Muscle of arm (tissue), 14 donors: ENCODE measurements around the gene TRIM8. TPM values are rescaled to one million over a fixed set of nuclear protein-coding genes. Genes with fewer than 3 reads are reported as not detected.

Experiments
- DNase-seq: peaks from one replicate; pipeline ENCODE4 v3.0.0-alpha.2; 2013
- long read RNA-seq, 11 donors: transcript quantifications; one replicate each; lab custom pipeline, GENCODE V29; 2026
- polyA plus RNA-seq, 12 donors: library from polyadenylated mRNA; unstranded; fragments of 120-200 nt; gene quantifications; one replicate each; pipeline ENCODE4 v1.2.1, GENCODE V29; 2013; ENCODE audit not compliant: insufficient read length in 12 of 12

TRIM8 gene, protein sequence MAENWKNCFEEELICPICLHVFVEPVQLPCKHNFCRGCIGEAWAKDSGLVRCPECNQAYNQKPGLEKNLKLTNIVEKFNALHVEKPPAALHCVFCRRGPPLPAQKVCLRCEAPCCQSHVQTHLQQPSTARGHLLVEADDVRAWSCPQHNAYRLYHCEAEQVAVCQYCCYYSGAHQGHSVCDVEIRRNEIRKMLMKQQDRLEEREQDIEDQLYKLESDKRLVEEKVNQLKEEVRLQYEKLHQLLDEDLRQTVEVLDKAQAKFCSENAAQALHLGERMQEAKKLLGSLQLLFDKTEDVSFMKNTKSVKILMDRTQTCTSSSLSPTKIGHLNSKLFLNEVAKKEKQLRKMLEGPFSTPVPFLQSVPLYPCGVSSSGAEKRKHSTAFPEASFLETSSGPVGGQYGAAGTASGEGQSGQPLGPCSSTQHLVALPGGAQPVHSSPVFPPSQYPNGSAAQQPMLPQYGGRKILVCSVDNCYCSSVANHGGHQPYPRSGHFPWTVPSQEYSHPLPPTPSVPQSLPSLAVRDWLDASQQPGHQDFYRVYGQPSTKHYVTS
- 100 to 1,000 TPM in 2 of 12 donors, 10 to 100 TPM in 10; 60.8 to 367 (median 74.1) TPM for polyA plus RNA-seq
- long read RNA-seq, donor 1, full-length matches to known transcripts: 11 of 11 reads
- long read RNA-seq, donor 1, partial matches to known transcripts: 0 of 11 reads
- long read RNA-seq, donor 1, other reads (novel, unspliced or antisense): 0 of 11 reads
- long read RNA-seq, donor 2, full-length matches to known transcripts: 16 of 147 reads
- long read RNA-seq, donor 2, partial matches to known transcripts: 29 of 147 reads
- long read RNA-seq, donor 2, other reads (novel, unspliced or antisense): 102 of 147 reads
- long read RNA-seq, donor 3, full-length matches to known transcripts: 8 of 8 reads
- long read RNA-seq, donor 3, partial matches to known transcripts: 0 of 8 reads
- long read RNA-seq, donor 3, other reads (novel, unspliced or antisense): 0 of 8 reads
- long read RNA-seq, donor 4, full-length matches to known transcripts: 10 of 10 reads
- long read RNA-seq, donor 4, partial matches to known transcripts: 0 of 10 reads
- long read RNA-seq, donor 4, other reads (novel, unspliced or antisense): 0 of 10 reads
- long read RNA-seq, donor 5: 0 reads
- long read RNA-seq, donor 6, full-length matches to known transcripts: 9 of 9 reads
- long read RNA-seq, donor 6, partial matches to known transcripts: 0 of 9 reads
- long read RNA-seq, donor 6, other reads (novel, unspliced or antisense): 0 of 9 reads
- long read RNA-seq, donor 7, full-length matches to known transcripts: 11 of 73 reads
- long read RNA-seq, donor 7, partial matches to known transcripts: 37 of 73 reads
- long read RNA-seq, donor 7, other reads (novel, unspliced or antisense): 25 of 73 reads
- long read RNA-seq, donor 8, full-length matches to known transcripts: 21 of 21 reads
- long read RNA-seq, donor 8, partial matches to known transcripts: 0 of 21 reads
- long read RNA-seq, donor 8, other reads (novel, unspliced or antisense): 0 of 21 reads
- long read RNA-seq, donor 9, full-length matches to known transcripts: 8 of 8 reads
- long read RNA-seq, donor 9, partial matches to known transcripts: 0 of 8 reads
- long read RNA-seq, donor 9, other reads (novel, unspliced or antisense): 0 of 8 reads
- long read RNA-seq, donor 10, full-length matches to known transcripts: 18 of 18 reads
- long read RNA-seq, donor 10, partial matches to known transcripts: 0 of 18 reads
- long read RNA-seq, donor 10, other reads (novel, unspliced or antisense): 0 of 18 reads
- long read RNA-seq, donor 11, full-length matches to known transcripts: 12 of 12 reads
- long read RNA-seq, donor 11, partial matches to known transcripts: 0 of 12 reads
- long read RNA-seq, donor 11, other reads (novel, unspliced or antisense): 0 of 12 reads

DNA sequence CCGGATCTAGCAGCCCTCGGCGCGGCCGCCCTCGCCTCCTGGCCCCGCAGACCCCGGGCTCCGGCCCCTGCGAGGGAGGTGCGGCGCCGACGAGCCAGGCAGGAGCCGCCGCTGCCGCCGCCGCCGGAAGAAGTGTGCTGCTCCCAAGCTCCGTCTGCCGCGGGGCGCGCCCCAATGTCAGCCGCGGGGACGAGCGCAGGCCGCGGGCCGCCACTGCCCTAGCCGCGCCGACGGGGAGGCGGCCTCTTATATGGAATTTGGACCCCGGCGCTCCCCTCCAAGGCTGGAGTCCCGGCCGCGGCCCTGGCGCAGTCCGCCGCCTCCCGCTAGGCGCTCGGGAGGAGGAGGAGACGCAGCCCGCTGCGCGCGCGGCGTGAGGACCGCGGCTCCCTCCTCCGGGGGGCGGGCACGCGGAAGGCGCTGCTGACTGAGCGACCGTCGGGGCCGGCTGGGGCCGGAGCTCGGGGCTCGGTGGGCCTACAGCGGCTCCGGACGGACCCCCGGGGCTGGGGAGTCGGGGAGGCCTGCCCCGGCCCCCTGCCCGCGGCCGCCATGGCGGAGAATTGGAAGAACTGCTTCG, at the start of gene TRIM8:
TRIM8 (plus strand) TSS at position 414 of the 580 bp plus-strand sequence; CDS start at position 553, 139 bp downstream.
- no peak for DNase-seq

DNA sequence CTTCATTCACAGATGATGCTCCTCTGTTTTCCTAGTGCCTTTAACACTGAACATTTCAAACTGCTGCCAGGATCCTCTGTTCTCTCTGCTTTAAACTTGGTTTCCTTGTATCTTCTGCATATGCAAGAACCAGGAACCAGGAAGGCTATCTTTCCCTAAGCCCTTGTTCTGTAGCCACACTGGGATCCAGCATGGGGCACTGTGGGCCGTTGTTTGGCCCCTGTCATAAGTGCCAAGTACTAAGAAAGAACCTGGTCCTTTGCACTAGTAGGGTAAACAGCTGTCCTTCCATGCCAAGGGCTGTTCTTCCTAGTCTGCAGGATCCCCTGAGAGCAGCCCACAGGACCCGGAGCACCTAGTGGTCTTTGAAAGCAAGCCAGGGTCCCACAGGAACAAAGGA, 49.0 kb upstream of the TRIM8 start:
- no peak for DNase-seq

DNA sequence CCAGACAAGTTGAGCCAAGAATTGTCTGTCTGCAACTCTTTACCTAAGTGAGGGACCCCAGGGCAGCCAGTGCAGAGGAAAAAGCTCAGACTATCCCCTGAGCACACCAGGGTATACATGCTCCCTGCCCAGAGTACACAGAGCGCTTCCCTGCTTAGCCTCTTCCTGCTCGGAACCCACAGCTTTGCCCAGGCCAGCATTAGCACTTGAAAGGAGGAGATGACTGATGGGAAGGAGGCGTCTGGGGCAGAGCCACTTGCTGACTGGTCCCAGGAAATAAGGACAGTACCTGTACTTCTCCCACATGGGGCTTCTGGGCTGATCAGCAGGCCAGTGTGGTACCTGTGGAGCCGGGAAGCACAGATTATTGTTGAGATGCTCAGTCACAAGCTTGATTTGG, 48.4 kb upstream of the TRIM8 start:
- DNase-seq: no peak

DNA sequence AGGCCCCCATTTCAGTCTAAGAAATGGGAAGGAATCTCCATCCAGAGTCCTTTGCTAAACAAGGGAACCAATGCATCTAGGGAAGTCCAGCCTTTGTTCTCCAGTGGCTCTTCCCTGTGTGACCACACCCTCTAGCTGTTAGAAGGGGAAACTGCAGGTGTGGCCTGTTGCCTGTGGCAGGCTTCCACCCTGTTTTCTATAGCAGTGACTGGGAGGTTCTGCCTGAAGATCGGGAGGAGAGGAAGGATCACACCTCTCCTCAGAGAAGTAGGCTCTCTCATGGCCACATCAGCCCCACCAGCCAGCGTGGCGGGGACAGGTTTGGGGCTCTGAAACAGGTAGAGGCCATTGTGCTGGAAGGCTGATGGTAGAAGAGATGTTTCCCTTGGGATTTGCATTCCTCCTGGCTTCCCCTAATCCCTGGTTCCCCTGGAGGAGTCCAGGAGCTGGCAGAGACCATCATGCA, 47.7 kb upstream of the TRIM8 start:
- peak; percentile 38 for DNase-seq

DNA sequence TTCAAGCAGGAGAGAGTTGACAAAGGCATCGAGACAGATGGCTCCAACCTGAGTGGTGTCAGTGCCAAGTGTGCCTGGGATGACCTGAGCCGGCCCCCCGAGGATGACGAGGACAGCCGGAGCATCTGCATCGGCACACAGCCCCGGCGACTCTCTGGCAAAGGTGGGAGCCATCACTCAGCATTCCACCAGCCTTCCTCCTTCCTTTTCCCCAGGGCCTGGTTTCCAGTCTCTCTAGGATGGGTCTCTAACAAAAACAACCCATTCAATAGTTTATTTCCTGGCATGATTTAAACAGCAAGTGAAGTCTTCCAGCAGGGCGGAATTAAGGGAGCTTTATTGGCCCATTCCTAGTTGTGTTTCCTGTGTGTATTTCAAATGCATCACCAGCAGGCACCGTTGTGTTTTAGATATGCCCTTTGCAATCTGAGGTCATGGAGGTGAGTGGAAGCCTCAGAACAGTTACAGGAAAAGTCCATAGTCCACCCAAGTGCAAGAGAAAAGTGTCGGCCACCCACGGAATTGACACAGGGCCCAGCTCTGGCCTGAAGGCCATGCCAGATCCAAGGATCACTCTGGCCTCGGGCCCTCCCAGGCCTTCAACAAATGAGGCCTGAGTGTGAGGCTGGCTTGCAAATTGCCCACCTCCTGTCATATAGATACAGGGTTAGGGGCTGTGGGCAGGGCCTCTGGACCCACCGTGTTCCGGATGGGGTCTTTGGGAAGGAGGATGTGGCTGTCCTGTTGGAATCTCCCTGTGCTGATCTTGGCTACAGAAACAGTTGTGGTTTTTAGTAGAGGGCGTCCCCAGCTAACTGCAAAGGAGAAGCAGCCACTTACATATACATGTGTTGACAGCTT, 46.9 kb upstream of the TRIM8 start:
- peak; percentile 35 for DNase-seq

DNA sequence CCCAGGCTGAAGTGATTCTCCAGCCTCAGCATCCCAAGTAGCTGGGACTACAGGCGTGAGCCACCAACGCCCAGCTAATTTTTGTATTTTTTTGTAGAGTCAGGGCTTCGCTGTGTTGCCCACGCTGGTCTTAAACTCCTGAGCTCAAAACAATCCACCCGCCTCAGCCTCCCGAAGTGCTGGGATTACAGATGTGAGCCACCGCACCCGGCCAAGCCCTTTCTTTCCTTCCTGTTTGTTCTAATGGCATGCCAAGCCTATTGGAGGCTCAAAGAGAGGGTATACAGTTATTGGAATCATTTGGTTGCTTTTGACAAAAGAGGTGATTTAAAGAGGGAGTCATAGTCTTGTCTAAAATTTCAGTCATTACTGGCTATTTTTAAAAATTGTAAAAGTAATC, 46.0 kb upstream of the TRIM8 start:
- DNase-seq: no peak

DNA sequence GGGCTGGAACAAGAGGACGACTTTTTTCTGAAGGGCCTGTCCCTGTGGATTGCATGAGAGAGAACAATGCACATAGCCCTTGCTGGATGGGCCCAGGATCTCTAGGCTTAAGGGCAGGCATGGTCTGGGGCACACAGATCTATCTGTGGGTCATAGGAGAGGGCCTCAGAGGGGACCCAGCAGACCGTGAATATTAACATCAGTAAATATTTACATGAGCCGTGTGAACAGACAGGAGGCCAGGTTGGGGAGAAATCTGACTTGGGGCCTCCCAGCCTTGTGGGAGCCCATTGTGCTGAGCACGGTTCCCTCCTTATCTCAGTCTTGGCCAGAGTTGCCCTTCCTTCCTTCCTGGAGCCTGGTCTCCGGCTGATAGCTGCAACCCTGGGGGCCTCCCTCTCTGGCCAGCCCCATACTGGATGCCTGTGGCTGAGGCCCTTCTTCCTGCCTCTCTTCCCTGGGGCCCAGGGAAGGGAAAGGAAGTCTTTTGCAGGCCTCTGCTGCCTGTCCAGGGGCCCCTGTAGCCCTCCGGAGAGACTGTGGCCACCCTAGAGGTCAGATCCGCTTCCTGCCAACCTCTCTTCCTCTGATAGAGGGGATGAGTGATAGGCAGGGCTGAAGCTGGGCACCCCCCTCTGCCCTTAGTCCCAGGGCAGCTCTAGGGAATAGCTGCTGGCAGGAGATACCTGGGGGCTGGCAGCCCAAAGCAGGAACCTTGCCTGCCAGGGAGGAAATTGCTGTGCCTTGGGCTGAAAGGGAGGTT, 44.5 kb upstream of the TRIM8 start:
- no peak for DNase-seq

DNA sequence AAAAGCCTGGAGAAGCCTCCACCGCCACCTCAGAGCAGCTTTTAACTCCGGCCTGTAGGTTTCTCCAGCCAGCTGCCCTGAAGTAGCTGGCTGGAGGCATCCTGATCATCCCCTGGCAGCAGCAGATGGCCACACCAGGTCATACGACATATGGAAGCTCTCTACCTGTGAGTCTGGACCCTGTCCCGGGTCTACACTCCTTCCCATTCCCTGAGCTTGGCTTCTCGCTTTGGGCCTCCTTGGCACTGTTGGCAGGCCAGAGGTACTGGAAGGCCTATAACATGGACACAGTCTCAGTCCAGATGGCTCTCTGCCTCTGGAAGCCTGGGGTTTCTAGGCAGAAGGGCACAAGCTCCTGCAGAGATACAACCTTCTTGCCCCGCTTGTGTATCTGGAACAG, 43.5 kb upstream of the TRIM8 start:
- no peak for DNase-seq

DNA sequence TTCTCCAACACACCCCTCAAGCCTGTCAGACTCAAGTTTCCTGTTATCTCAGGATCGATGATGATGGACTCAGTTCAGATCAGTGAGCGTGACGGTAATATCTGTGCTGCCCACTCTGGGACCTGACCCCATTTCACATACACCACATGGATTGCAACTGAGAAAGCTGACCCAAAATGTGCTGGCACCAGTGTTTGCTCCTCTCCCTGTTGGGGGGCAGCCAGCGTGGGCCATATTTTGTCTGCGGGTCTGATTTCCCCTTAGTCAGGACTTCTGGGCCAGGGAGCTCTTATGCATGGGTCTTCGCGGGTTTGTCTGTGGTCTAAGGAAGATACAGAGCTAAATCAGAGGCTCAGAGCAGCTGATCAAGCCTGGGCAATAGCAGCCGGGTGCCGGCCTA, 42.6 kb upstream of the TRIM8 start:
- DNase-seq: no peak

DNA sequence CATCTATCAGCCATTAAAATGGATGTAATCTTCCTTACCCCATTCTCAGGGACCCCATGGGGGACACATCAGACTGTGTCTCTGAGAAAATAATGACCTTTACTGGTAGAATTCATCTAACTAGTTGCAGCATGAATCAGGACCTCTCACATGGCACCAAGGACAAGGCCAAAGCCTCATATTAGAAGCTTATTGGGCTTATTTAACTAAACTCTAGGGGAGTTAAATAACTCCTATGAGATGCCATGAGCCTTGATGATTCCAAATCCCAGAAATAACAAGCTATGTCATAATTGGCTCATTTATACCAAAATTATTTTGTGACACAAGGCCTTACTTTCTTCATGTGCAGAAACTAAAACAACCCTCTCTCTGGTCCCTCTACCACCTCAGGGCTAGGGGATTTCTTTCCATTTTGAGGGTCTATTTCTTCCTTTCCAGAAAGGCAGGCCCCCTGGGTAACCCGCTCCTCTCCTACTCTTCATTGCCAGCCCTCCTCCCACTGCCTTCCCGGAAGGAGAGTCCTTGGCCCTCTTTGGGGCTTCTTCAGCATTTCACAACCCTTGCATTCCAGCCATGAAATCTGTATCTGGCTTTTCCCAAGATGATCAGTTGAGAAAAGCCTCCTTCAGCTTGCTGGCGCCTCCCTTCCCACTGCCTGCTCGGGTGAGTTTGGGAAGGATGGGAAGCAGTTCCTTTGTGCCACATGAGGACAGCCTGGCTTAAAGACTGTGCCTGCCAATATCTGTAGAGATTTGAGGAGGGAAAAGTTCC, 41.8 kb upstream of the TRIM8 start:
- DNase-seq: no peak

DNA sequence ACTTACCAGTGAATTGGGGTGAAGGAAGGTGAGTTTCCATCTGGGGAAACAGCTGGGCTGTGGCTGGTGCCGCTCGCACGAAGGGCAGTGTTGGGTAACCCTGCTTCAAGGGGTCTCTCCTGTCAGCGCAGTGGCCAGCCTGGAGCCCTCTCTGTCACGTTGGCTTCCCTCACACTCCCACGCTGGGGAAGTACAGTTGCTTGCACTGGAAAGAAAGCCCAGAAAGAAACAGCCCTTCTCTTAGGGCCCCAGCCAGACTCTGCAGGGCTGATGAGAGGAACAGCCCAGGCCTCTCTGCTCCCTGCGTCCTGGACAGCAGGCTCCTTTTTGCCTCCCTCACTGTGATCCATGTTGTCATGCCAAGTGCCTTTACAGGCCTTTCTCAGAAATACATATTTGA, 40.3 kb upstream of the TRIM8 start:
- no peak for DNase-seq

DNA sequence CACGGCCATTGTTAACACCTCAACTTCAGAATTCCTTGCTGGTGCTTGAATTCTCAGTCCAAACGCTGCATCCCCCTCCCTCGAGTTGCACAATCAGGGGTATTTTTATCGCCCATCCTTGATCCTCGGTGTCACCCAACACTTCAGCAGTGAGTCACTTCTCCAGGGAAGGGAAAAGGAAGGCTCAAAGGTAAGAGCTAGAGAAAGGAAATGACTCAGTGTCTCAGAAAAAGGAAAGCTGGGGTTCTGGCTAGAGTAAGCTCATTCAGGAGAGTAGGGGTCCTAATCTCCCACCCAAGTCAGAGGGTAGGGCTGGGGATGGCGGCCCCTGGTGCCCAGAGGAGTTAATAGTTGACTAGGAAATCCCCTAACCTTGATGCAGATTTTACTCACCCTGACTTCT, 39.8 kb upstream of the TRIM8 start:
- DNase-seq: no peak

DNA sequence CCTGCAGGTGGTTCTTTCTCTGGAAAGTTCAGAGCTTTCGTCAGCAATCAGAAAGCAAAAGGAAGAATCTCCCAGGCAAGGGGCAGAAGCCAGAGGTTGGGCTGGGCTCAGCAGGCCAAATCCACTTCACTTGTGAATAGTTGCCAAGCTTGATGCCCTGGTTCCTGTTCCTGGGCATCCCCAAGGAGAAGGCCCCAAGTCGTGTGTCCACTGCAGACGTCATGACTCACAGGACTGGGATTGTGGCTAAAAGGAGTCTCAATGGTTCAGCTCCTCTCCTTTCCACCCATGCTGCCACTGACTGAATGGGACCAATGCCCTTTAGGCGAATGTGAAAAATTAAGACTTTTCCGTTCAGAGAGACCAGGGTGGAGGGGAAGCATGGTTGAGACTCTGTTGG, 38.6 kb upstream of the TRIM8 start:
- no peak for DNase-seq

DNA sequence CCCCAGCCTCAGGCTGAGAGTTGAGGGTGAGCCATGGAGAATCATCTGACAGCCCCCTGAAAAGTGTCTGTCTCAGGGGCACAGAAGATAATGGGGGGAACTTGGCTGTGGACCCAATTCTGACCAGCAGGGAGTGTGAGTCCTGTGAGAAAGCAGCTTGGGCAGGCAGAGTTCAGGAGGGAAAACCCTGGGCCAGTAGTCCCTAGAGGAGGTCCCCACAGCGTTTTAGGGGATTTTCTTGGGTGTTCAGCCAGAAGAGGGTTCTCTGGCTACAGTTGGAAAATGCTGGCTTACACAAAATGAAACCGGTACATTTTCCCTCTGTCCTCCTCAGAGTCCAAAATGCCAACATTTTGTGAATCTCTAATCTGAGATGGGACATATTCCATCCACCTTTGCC, 35.8 kb upstream of the TRIM8 start:
- no peak for DNase-seq

DNA sequence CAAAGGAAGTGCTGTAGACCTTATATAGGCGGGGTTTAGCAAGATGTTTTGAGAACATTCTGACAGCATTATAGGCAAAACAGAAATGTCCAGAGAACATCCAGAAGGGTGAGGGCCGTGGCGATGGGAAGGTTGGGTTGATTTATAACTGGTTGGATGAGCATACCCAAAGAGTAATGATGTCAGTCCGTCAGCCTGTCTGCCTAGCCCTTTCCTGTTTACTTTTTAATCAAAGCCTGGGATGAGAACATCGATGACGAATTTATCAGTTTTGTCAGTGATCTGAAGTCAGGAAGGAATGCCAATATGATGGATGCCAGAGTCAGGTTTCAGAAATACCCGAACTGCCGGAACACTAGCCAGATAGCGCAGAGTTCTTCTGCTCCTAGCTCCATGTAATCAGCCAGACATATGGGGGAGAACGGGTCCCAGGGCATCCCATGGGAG, 33.8 kb upstream of the TRIM8 start:
- DNase-seq: no peak

DNA sequence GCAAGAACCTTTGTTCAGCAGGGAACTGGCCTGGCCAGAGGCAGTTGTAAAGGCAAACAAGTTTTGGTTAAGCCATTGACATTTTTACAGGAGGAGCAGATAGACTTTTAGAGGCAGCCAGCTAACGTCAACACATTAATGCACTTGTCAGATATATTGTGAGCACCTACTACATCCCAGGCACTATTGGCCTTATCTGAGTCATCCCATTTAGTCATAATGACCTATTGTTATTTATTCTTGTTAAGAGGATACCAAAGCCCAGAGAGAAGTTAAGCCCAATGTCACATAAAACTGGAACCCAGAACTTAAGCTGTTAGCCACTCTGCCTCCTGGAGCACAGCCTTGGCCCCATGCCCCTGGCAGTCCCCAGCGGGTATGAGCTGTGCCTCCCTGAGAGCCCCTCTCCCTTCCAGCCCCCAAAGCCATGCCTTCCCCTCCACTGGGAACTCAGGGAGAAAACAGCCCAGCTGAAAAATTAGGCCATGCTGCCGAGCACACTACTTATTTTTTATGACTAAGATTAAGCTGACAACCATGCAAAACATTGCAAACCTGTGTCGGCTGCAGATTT, 32.7 kb upstream of the TRIM8 start:
- no peak for DNase-seq

DNA sequence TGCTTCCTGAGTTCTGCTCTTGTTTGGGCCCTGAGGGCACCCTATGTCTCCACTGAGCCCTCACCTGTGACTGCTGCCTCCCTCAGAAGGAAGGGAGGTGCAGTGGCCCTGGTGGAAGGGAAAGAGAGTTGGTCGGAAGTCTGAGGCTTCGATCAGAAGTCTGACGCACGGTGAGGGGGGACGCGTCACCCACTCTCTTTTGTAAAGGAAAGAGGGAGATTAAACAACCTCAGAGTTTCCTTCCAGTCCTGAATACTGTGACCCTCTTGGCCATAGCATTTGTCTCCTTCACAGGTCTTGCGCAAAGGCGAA, 31.4 kb upstream of the TRIM8 start:
- DNase-seq: no peak
